CD14-positive monocyte (primary cell): ENCODE results near the gene MACROD2. TPM values are rescaled to one million over a fixed set of nuclear protein-coding genes. Genes with fewer than 3 reads are reported as not detected.

Experiments used
- DNase-seq, 3 donors: peaks; one replicate each; pipeline ENCODE4 v3.0.0-alpha.2; 2011 to 2022
- H2AFZ ChIP-seq: 2 replicates; pipeline ENCODE4 v1.6.0; 2012; ENCODE audit warnings: mild to moderate bottlenecking, low read depth, low read length, inconsistent platforms; ENCODE audit not compliant: insufficient read depth, poor library complexity, severe bottlenecking
- H3K27ac ChIP-seq, 2 donors: 1 replicate in 1 of 2; 2 replicates in 1 of 2; pipeline ENCODE4 v1.5.1; 2012 to 2013; ENCODE audit warnings: low read length in 2 of 2, control low read depth in 1 of 2, inconsistent platforms in 1 of 2, low read depth in 1 of 2, mild to moderate bottlenecking in 1 of 2
- H3K27me3 ChIP-seq, 2 donors: one replicate each; pipeline versions ENCODE4 v1.6.0 to v1.6.1; 2011 to 2013; ENCODE audit warnings: low read length in 2 of 2; ENCODE audit not compliant: control insufficient read depth in 2 of 2, insufficient read depth in 2 of 2
- H3K36me3 ChIP-seq, 2 donors: replicated peaks in 1 of 2; 1 replicate in 1 of 2; 2 replicates in 1 of 2; pipeline versions ENCODE4 v1.5.1 to v1.6.1; 2012 to 2013; ENCODE audit warnings: low read length in 2 of 2, control low read depth in 1 of 2, inconsistent platforms in 1 of 2, mild to moderate bottlenecking in 1 of 2; ENCODE audit not compliant: insufficient read depth in 2 of 2, control insufficient read depth in 1 of 2
- H3K4me1 ChIP-seq, 2 donors: 1 replicate in 1 of 2; 2 replicates in 1 of 2; pipeline versions ENCODE4 v1.5.1 to v1.6.1; 2012 to 2013; ENCODE audit warnings: low read length in 2 of 2, control low read depth in 1 of 2, inconsistent platforms in 1 of 2, mild to moderate bottlenecking in 1 of 2, moderate library complexity in 1 of 2; ENCODE audit not compliant: insufficient read depth in 2 of 2, control insufficient read depth in 1 of 2
- H3K4me2 ChIP-seq: replicated peaks from 2 replicates; pipeline ENCODE3; 2012; ENCODE audit warnings: low read length, moderate library complexity, mild to moderate bottlenecking; ENCODE audit not compliant: poor library complexity, severe bottlenecking; ENCODE audit errors: extremely low read depth
- H3K4me3 ChIP-seq, 3 experiments: fragments of 200-600 bp in 1 of 3; sonication (generic) in 1 of 3; replicated peaks in 1 of 3; 1 replicate in 2 of 3; 2 replicates in 1 of 3; pipeline ENCODE4 v1.5.1; 2011 to 2013; ENCODE audit warnings: low read length in 3 of 3, mild to moderate bottlenecking in 3 of 3, control low read depth in 2 of 3, low read depth in 2 of 3, inconsistent platforms in 1 of 3, moderate library complexity in 1 of 3
- H3K79me2 ChIP-seq: 2 replicates; pipeline ENCODE4 v1.6.0; 2012; ENCODE audit warnings: mild to moderate bottlenecking, control low read depth, inconsistent platforms, low read length, moderate library complexity; ENCODE audit not compliant: insufficient read depth
- H3K9ac ChIP-seq: 2 replicates; pipeline ENCODE4 v1.6.0; 2017; ENCODE audit warnings: low read length, mild to moderate bottlenecking; ENCODE audit not compliant: insufficient read depth, poor library complexity, severe bottlenecking
- H3K9me3 ChIP-seq, 2 donors: replicated peaks in 1 of 2; 1 replicate in 1 of 2; 2 replicates in 1 of 2; pipeline versions ENCODE4 v1.5.1 to v1.6.1; 2012 to 2013; ENCODE audit warnings: low read length in 2 of 2, control low read depth in 1 of 2; ENCODE audit not compliant: control insufficient read depth in 1 of 2, insufficient read depth in 1 of 2
- H4K20me1 ChIP-seq: 2 replicates; pipeline ENCODE4 v1.6.0; 2012; ENCODE audit warnings: mild to moderate bottlenecking, low read length, control low read depth, moderate library complexity; ENCODE audit not compliant: insufficient read depth
- H3K27ac Mint-ChIP-seq, 7 donors: one replicate each; pipeline ENCODE4 v1.8.0; 2020; ENCODE audit warnings: mild to moderate bottlenecking in 7 of 7, mixed read lengths in 7 of 7, moderate library complexity in 6 of 7, inconsistent platforms in 2 of 7
- H3K27me3 Mint-ChIP-seq, 3 donors: one replicate each; pipeline ENCODE4 v1.8.0; 2021 to 2022; ENCODE audit warnings: low read depth in 3 of 3, mild to moderate bottlenecking in 3 of 3, mixed read lengths in 3 of 3, moderate library complexity in 3 of 3, inconsistent platforms in 1 of 3
- H3K36me3 Mint-ChIP-seq, 2 donors: one replicate each; pipeline ENCODE4 v1.8.0; 2020; ENCODE audit warnings: mixed read lengths in 2 of 2, inconsistent platforms in 1 of 2, mild to moderate bottlenecking in 1 of 2
- H3K4me1 Mint-ChIP-seq: one replicate; pipeline ENCODE4 v1.8.0; 2020; ENCODE audit warnings: mild to moderate bottlenecking, mixed read lengths
- H3K4me3 Mint-ChIP-seq, 2 donors: one replicate each; pipeline ENCODE4 v1.8.0; 2020; ENCODE audit warnings: mild to moderate bottlenecking in 2 of 2, mixed read lengths in 2 of 2, moderate library complexity in 1 of 2
- H3K9me3 Mint-ChIP-seq, 7 donors: one replicate each; pipeline ENCODE4 v1.8.0; 2020 to 2022; ENCODE audit warnings: mixed read lengths in 7 of 7, mild to moderate bottlenecking in 6 of 7, moderate library complexity in 6 of 7, inconsistent platforms in 2 of 7
- whole genome bisulfite sequencing: methylation state at CpG from one replicate; pipeline ENCODE4 v1.1.5; 2013; ENCODE audit warnings: missing lambda C conversion rate; ENCODE audit not compliant: insufficient coverage; 5-methylcytosine and 5-hydroxymethylcytosine counted together
- intact Hi-C, 2 donors: fragments of 100-400 bp; cut with micrococcal nuclease; formaldehyde crosslinking; loops; one replicate each; pipeline versions ENCODE4 v1.15.0 to v1.15.1; 2023
- polyA plus RNA-seq, 3 donors: library from polyadenylated mRNA; depleted of rRNA in 1 of 3; unstranded in 2 of 3; stranded (reverse) in 1 of 3; fragments of 300-500 nt in 2 of 3; fragments of >200 nt in 1 of 3; fragmentation: Illumina TruSeq in 2 of 3; gene quantifications; 1 replicate in 2 of 3; 2 replicates in 1 of 3; pipeline ENCODE4 v1.2.3, GENCODE V29; 2012 to 2021
- TF ChIP-seq, protein P1 (sequence below): fragments of 200-600 bp; IDR thresholded peaks from one replicate; pipeline ENCODE4 v1.8.0; 2022; ENCODE audit warnings: antibody characterized with exemption, mild to moderate bottlenecking

MACROD2 gene
- polyA plus RNA-seq, 3 donors: 0.23 TPM; not detected in 2

DNA sequence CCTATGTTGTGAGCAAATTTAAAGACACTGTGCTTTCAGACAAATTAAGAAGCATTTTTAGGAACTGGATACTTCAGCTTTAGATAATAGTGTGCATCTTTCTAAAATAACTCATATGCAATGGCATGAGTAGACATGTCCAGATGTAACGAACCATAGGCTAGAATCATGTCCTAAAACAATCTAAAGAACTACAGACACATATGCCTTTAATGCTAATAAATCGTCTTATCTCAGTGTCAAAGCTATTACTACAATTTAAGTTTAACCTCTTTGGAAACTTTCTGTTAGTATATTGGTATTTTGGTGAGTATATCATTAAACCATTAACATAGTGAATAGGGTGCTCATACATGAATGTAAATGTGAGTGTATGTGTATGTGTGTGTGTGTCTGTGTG lies 1250.6 kb downstream of the MACROD2 start:
- H3K79me2 ChIP-seq: no peaks in the 10 kb centered on the region
- no peak for DNase-seq
- H3K4me2 ChIP-seq: no peak overlapping the region
- H3K27me3 Mint-ChIP-seq: peaks cover 0 to 2% (median 0%) of the 10 kb centered on the region in 3 donors
- no peaks in the 10 kb centered on the region for H3K27me3 ChIP-seq
- no peaks in the 10 kb centered on the region for H3K36me3 Mint-ChIP-seq
- H3K9ac ChIP-seq: no peak overlapping the region
- H3K27ac ChIP-seq: no peak overlapping the region
- WGBS: no CpG with 5 or more reads among the region's 2 CpGs
- no peak overlapping the region for H3K4me3 Mint-ChIP-seq
- no peak overlapping the region for H3K27ac Mint-ChIP-seq
- H3K4me1 ChIP-seq: no peaks in the 10 kb centered on the region
- TF ChIP-seq, protein P1, sequence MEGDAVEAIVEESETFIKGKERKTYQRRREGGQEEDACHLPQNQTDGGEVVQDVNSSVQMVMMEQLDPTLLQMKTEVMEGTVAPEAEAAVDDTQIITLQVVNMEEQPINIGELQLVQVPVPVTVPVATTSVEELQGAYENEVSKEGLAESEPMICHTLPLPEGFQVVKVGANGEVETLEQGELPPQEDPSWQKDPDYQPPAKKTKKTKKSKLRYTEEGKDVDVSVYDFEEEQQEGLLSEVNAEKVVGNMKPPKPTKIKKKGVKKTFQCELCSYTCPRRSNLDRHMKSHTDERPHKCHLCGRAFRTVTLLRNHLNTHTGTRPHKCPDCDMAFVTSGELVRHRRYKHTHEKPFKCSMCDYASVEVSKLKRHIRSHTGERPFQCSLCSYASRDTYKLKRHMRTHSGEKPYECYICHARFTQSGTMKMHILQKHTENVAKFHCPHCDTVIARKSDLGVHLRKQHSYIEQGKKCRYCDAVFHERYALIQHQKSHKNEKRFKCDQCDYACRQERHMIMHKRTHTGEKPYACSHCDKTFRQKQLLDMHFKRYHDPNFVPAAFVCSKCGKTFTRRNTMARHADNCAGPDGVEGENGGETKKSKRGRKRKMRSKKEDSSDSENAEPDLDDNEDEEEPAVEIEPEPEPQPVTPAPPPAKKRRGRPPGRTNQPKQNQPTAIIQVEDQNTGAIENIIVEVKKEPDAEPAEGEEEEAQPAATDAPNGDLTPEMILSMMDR: no peak
- H3K9me3 Mint-ChIP-seq: peaks cover 0 to 8% (median 3%) of the 10 kb centered on the region in 7 donors
- no peaks in the 10 kb centered on the region for H3K36me3 ChIP-seq
- H3K9me3 ChIP-seq: no peaks in the 10 kb centered on the region
- H2AFZ ChIP-seq: no peak overlapping the region
- no peak overlapping the region for H3K4me3 ChIP-seq
- H3K4me1 Mint-ChIP-seq: no peaks in the 10 kb centered on the region
- H4K20me1 ChIP-seq: no peaks in the 10 kb centered on the region
- intact Hi-C loops: no loop called here

- 92% methylated on average over 7 of the region's 7 CpGs for WGBS
- Histone ChIP-seq H3K9me3 (no peaks in the 10 kb centered on the region), H4K20me1 (no peaks in the 10 kb centered on the region), H3K4me3 (no peak overlapping the region), H3K4me1 (no peaks in the 10 kb centered on the region), H2AFZ (no peak overlapping the region), H3K36me3 (no peaks in the 10 kb centered on the region), H3K9ac (no peak overlapping the region), H3K27ac (no peak overlapping the region), H3K27me3 (no peaks in the 10 kb centered on the region), H3K79me2 (no peaks in the 10 kb centered on the region), H3K4me2 (no peak overlapping the region)
- intact Hi-C loops: no loop called here
- no peaks in the 10 kb centered on the region for H3K36me3 Mint-ChIP-seq
- H3K4me1 Mint-ChIP-seq: no peaks in the 10 kb centered on the region
- TF ChIP-seq, protein P1: no peak
- H3K27me3 Mint-ChIP-seq: peaks cover 0 to 2% (median 0%) of the 10 kb centered on the region in 3 donors
- H3K4me3 Mint-ChIP-seq: no peak overlapping the region
- no peak overlapping the region for H3K27ac Mint-ChIP-seq
- DNase-seq: no peak
- H3K9me3 Mint-ChIP-seq: peaks cover 0 to 8% (median 3%) of the 10 kb centered on the region in 7 donors
These were observed 1253.5 kb downstream of the MACROD2 start for GRCh38 chr20:15248618-15249395.
